GM18526 (cell line): ENCODE measurements around the gene SYNPR.

Source experiments
- POLR2A ChIP-seq: IDR thresholded peaks from 3 replicates; pipeline ENCODE4 v1.6.1; 2011; ENCODE audit not compliant: insufficient read length; ENCODE audit errors: extremely low read depth

SYNPR gene

GRCh38 chr3:63395960-63396359 is 117.9 kb downstream of the SYNPR start:
- no peak for TF ChIP-seq POLR2A

- no peak for TF ChIP-seq POLR2A
Measured at GRCh38 chr3:63400246-63400860, 122.2 kb downstream of the SYNPR start.

GRCh38 chr3:63405882-63406281 is 127.8 kb downstream of the SYNPR start:
- TF ChIP-seq POLR2A = no peak

- TF ChIP-seq POLR2A = no peak
Measured at GRCh38 chr3:63413523-63413922, 135.4 kb downstream of the SYNPR start.

GRCh38 chr3:63414607-63415006 is 136.5 kb downstream of the SYNPR start:
- no peak for TF ChIP-seq POLR2A

GRCh38 chr3:63429905-63430304 is 151.8 kb downstream of the SYNPR start:
- no peak for TF ChIP-seq POLR2A

- TF ChIP-seq POLR2A = no peak
Measured at GRCh38 chr3:63430875-63431274, 152.8 kb downstream of the SYNPR start.

GRCh38 chr3:63437858-63438257 is 159.8 kb downstream of the SYNPR start:
- TF ChIP-seq POLR2A = no peak

GRCh38 chr3:63438826-63439371 is 160.8 kb downstream of the SYNPR start:
- TF ChIP-seq POLR2A = no peak

GRCh38 chr3:63441262-63441661 is 163.2 kb downstream of the SYNPR start:
- no peak for TF ChIP-seq POLR2A

GRCh38 chr3:63442918-63443317 is 164.8 kb downstream of the SYNPR start:
- no peak for TF ChIP-seq POLR2A

GRCh38 chr3:63450023-63450422 is 171.9 kb downstream of the SYNPR start:
- no peak for TF ChIP-seq POLR2A

GRCh38 chr3:63450634-63451363 is 172.7 kb downstream of the SYNPR start:
- TF ChIP-seq POLR2A = no peak

GRCh38 chr3:63456901-63457300 is 178.8 kb downstream of the SYNPR start:
- TF ChIP-seq POLR2A = no peak

GRCh38 chr3:63458405-63458804 is 180.3 kb downstream of the SYNPR start:
- no peak for TF ChIP-seq POLR2A

GRCh38 chr3:63462732-63463131 is 184.6 kb downstream of the SYNPR start:
- TF ChIP-seq POLR2A = no peak
